22Rv1 (cell line): ENCODE results near the gene COL10A1.

Experiments
- CTCF ChIP-seq: fragments of 450-650 bp; IDR thresholded peaks from 2 replicates; pipeline ENCODE4 v1.5.1; 2017; ENCODE audit warnings: mild to moderate bottlenecking
- ZFX ChIP-seq: fragments of 450-650 bp; IDR thresholded peaks from 2 replicates; pipeline ENCODE4 v1.6.1; 2017; ENCODE audit warnings: antibody characterized with exemption, borderline replicate concordance

- TF ChIP-seq CTCF (no peak), ZFX (no peak)
Observed at GRCh38 chr6:116070616-116071389, 55.1 kb downstream of the COL10A1 start.
